MM.1S (cell line): ENCODE results near the gene LMBR1.

Experiments
- CTCF ChIP-seq: fragments of 300-600 bp; sonication (generic); IDR thresholded peaks from 2 replicates; pipeline ENCODE4 v1.5.1; 2016; ENCODE audit warnings: antibody characterized with exemption, low read length, mixed read lengths
- EZH2 ChIP-seq: fragments of 300-600 bp; sonication (generic); optimal IDR thresholded peaks from 2 replicates; pipeline ENCODE3; 2017; ENCODE audit warnings: low read depth, mild to moderate bottlenecking, antibody characterized with exemption, low read length, mixed read lengths

- TF ChIP-seq CTCF = no peak
- TF ChIP-seq EZH2 = no peak
Measured at GRCh38 chr7:156790264-156790663, 102.7 kb downstream of the LMBR1 start.
